Measurements from ENCODE around the gene NUDT21. TPM values are rescaled to one million over a fixed set of nuclear protein-coding genes. Genes with fewer than 3 reads are reported as not detected.

Gene NUDT21
- total RNA-seq, 3 donors from 2014 or later, result 234 to 247 (median 245) TPM

GRCh38 chr16:56475201-56475600 lies 24.1 kb upstream of the NUDT21 start:
- no peak for DNase-seq
- ATAC-seq, result no peak
- Mint-ChIP-seq H3K36me3 (ENCODE audit: insufficient read depth) (peaks cover 48% of the 10 kb centered on the region), H3K27me3 (ENCODE audit: low read depth) (no peaks in the 10 kb centered on the region), H3K4me1 (ENCODE audit: low read depth) (peaks cover 9% of the 10 kb centered on the region), H3K9me3 (no peaks in the 10 kb centered on the region), H3K4me3 (no peak overlapping the region)

GRCh38 chr16:56470666-56471065 lies 19.5 kb upstream of the NUDT21 start:
- no peaks in the 10 kb centered on the region for H3K9me3 Mint-ChIP-seq

GRCh38 chr16:56470232-56470631 lies 19.1 kb upstream of the NUDT21 start:
- Mint-ChIP-seq H3K4me3 (no peak overlapping the region), H3K27me3 (ENCODE audit: low read depth) (no peaks in the 10 kb centered on the region), H3K4me1 (ENCODE audit: low read depth) (no peaks in the 10 kb centered on the region), H3K9me3 (no peaks in the 10 kb centered on the region), H3K36me3 (ENCODE audit: insufficient read depth) (peaks cover 48% of the 10 kb centered on the region)
- ATAC-seq, result no peak
- DNase-seq, result no peak

More at GRCh38 chr16:56470666-56471065, 19.5 kb upstream of the NUDT21 start:
- H3K4me3 Mint-ChIP-seq, result no peak overlapping the region
- peaks cover 48% of the 10 kb centered on the region for H3K36me3 Mint-ChIP-seq (ENCODE audit: insufficient read depth)
- DNase-seq (no peak), ATAC-seq (no peak)
- H3K27me3 Mint-ChIP-seq (ENCODE audit: low read depth), result no peaks in the 10 kb centered on the region
- H3K4me1 Mint-ChIP-seq (ENCODE audit: low read depth), result no peaks in the 10 kb centered on the region

- Mint-ChIP-seq H3K4me1 (ENCODE audit: low read depth) (no peaks in the 10 kb centered on the region), H3K9me3 (no peaks in the 10 kb centered on the region), H3K4me3 (no peak overlapping the region), H3K27me3 (ENCODE audit: low read depth) (no peaks in the 10 kb centered on the region), H3K36me3 (ENCODE audit: insufficient read depth) (peaks cover 47% of the 10 kb centered on the region)
- no peak for ATAC-seq
- no peak for DNase-seq
These were observed 18.6 kb upstream of the NUDT21 start for GRCh38 chr16:56469748-56470147.

- DNase-seq (no peak), ATAC-seq (no peak)
- Mint-ChIP-seq H3K4me3 (no peak overlapping the region), H3K4me1 (ENCODE audit: low read depth) (no peaks in the 10 kb centered on the region), H3K27me3 (ENCODE audit: low read depth) (no peaks in the 10 kb centered on the region), H3K36me3 (ENCODE audit: insufficient read depth) (peaks cover 54% of the 10 kb centered on the region), H3K9me3 (no peaks in the 10 kb centered on the region)
These were observed 17.7 kb upstream of the NUDT21 start for GRCh38 chr16:56468800-56469199.

- Mint-ChIP-seq H3K9me3 (no peaks in the 10 kb centered on the region), H3K27me3 (ENCODE audit: low read depth) (no peaks in the 10 kb centered on the region), H3K36me3 (ENCODE audit: insufficient read depth) (peaks cover 56% of the 10 kb centered on the region), H3K4me3 (no peak overlapping the region), H3K4me1 (ENCODE audit: low read depth) (no peaks in the 10 kb centered on the region)
- DNase-seq (no peak), ATAC-seq (no peak)
These were observed 15.2 kb upstream of the NUDT21 start for GRCh38 chr16:56466344-56466743.

GRCh38 chr16:56463153-56463552 lies 12.0 kb upstream of the NUDT21 start:
- ATAC-seq (no peak), DNase-seq (no peak)
- Mint-ChIP-seq H3K36me3 (ENCODE audit: insufficient read depth) (peaks cover 54% of the 10 kb centered on the region), H3K27me3 (ENCODE audit: low read depth) (no peaks in the 10 kb centered on the region), H3K4me1 (ENCODE audit: low read depth) (no peaks in the 10 kb centered on the region), H3K4me3 (no peak overlapping the region), H3K9me3 (no peaks in the 10 kb centered on the region)

GRCh38 chr16:56462064-56462796 lies 11.1 kb upstream of the NUDT21 start:
- DNase-seq (no peak), ATAC-seq (no peak)
- no peaks in the 10 kb centered on the region for H3K27me3 Mint-ChIP-seq (ENCODE audit: low read depth)
- H3K9me3 Mint-ChIP-seq, result no peaks in the 10 kb centered on the region
- peaks cover 53% of the 10 kb centered on the region for H3K36me3 Mint-ChIP-seq (ENCODE audit: insufficient read depth)
- no peak overlapping the region for H3K4me3 Mint-ChIP-seq
- H3K4me1 Mint-ChIP-seq (ENCODE audit: low read depth), result peaks cover 3% of the 10 kb centered on the region

- Mint-ChIP-seq H3K9me3 (no peaks in the 10 kb centered on the region), H3K4me3 (no peak overlapping the region), H3K4me1 (ENCODE audit: low read depth) (peaks cover 7% of the 10 kb centered on the region), H3K36me3 (ENCODE audit: insufficient read depth) (peaks cover 55% of the 10 kb centered on the region), H3K27me3 (ENCODE audit: low read depth) (no peaks in the 10 kb centered on the region)
- ATAC-seq (no peak), DNase-seq (no peak)
These were observed 9.0 kb upstream of the NUDT21 start for GRCh38 chr16:56460101-56460500.

- no peak overlapping the region for H3K4me3 Mint-ChIP-seq
- DNase-seq (no peak), ATAC-seq (no peak)
- peaks cover 11% of the 10 kb centered on the region for H3K4me1 Mint-ChIP-seq (ENCODE audit: low read depth)
- H3K36me3 Mint-ChIP-seq (ENCODE audit: insufficient read depth), result peaks cover 59% of the 10 kb centered on the region
- H3K9me3 Mint-ChIP-seq, result no peaks in the 10 kb centered on the region
- H3K27me3 Mint-ChIP-seq (ENCODE audit: low read depth), result no peaks in the 10 kb centered on the region
These were observed 6.9 kb upstream of the NUDT21 start for GRCh38 chr16:56457927-56458470.

GRCh38 chr16:56451753-56452689 lies 889 bp upstream of the NUDT21 start:
- H3K4me1 Mint-ChIP-seq (ENCODE audit: low read depth), result peaks cover 48% of the 10 kb centered on the region
- H3K9me3 Mint-ChIP-seq, result no peaks in the 10 kb centered on the region

GRCh38 chr16:56450275-56450985 lies 702 bp downstream of the NUDT21 start:
- Mint-ChIP-seq H3K4me3 (peak overlapping the region; percentile 98), H3K4me1 (ENCODE audit: low read depth) (peaks cover 47% of the 10 kb centered on the region), H3K36me3 (ENCODE audit: insufficient read depth) (peaks cover 25% of the 10 kb centered on the region), H3K9me3 (no peaks in the 10 kb centered on the region), H3K27me3 (ENCODE audit: low read depth) (no peaks in the 10 kb centered on the region)
- DNase-seq, result no peak
- ATAC-seq, result peak; percentile 8 to 10

More at GRCh38 chr16:56451753-56452689, 889 bp upstream of the NUDT21 start:
- peaks cover 35% of the 10 kb centered on the region for H3K36me3 Mint-ChIP-seq (ENCODE audit: insufficient read depth)
- ATAC-seq (peak; percentile 36 to 39), DNase-seq (no peak)
- no peaks in the 10 kb centered on the region for H3K27me3 Mint-ChIP-seq (ENCODE audit: low read depth)
- H3K4me3 Mint-ChIP-seq, result peak overlapping the region; percentile 98

GRCh38 chr16:56448005-56448404 lies 3.1 kb downstream of the NUDT21 start:
- Mint-ChIP-seq H3K36me3 (ENCODE audit: insufficient read depth) (peaks cover 18% of the 10 kb centered on the region), H3K4me3 (peak overlapping the region; percentile 19), H3K9me3 (no peaks in the 10 kb centered on the region), H3K4me1 (ENCODE audit: low read depth) (peaks cover 42% of the 10 kb centered on the region), H3K27me3 (ENCODE audit: low read depth) (no peaks in the 10 kb centered on the region)
- DNase-seq (no peak), ATAC-seq (no peak)

GRCh38 chr16:56447286-56447685 lies 3.8 kb downstream of the NUDT21 start:
- DNase-seq (no peak), ATAC-seq (no peak)
- Mint-ChIP-seq H3K27me3 (ENCODE audit: low read depth) (no peaks in the 10 kb centered on the region), H3K4me1 (ENCODE audit: low read depth) (peaks cover 36% of the 10 kb centered on the region), H3K36me3 (ENCODE audit: insufficient read depth) (peaks cover 24% of the 10 kb centered on the region), H3K4me3 (no peak overlapping the region), H3K9me3 (no peaks in the 10 kb centered on the region)
